GM12872 (cell line): ENCODE measurements around the gene DCP2.

Source experiments
- CTCF ChIP-seq: IDR thresholded peaks from 3 replicates; pipeline ENCODE4 v1.5.1; 2011; ENCODE audit warnings: low read depth, mild to moderate bottlenecking, low read length, moderate library complexity; ENCODE audit not compliant: insufficient read depth

DCP2 gene

GRCh38 chr5:112983363-112983762 is 6.8 kb downstream of the DCP2 start:
- TF ChIP-seq CTCF = no peak

DNA sequence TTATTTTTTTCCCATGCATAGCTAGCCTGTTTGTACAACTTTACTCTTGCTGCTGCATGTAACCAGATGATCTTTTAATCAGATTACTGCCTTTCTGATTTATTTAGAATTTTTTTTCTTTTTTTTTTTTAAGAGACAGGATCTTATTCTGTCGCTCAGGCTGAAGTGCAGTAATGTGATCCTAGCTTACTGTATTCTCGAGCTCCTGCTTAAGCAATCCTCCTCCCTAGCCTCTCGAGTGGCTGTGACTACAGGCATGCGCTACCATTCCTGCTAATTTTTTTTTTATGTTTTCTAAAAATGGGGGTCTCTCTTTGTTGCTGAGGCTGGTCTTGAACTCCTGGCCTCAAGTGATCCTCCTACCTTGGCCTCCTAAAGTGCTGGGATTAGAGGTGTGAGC is 9.6 kb downstream of the DCP2 start:
- TF ChIP-seq CTCF = no peak

DNA sequence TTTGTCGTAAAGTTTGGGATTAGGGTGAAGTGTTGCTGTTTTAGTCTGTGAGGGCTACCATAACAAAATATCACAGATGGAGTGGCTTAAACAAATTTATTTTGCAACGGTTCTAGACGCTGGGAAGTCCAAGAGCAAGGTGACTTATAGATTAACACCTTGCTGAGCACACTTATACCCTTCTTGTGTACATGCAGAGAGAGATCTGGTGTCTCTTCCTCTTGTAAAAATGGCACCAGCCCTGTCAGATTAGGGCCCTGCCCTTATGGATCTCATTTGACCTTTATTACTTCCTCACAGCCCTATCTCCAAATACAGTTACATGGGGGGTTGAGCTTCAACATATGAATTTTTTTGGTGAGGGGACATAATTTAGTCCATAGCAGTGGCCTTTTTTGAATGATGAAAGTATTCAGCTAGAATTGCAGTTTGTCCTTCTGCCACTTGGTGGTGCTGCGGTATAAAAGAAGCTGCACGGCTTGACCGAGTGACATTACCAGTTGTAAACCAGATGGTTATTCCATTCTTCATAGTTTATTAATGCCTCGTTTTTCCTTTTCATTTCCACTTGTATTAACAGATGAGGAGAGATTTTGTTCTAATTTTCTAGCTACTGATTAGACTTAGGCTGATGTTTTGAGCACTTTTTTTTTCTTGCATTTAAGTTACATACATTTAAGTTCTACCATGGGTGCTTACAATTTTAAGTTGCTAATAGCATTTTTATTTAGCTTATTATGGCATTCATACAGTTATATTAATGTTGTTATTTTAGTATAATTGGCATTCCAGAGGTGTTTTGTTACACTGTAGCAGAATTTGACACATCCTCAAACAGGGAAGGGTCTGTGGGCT is 19.4 kb downstream of the DCP2 start:
- peak; percentile 86 for TF ChIP-seq CTCF

- no peak for TF ChIP-seq CTCF
Measured at GRCh38 chr5:112996830-112997374, 20.3 kb downstream of the DCP2 start.

DNA sequence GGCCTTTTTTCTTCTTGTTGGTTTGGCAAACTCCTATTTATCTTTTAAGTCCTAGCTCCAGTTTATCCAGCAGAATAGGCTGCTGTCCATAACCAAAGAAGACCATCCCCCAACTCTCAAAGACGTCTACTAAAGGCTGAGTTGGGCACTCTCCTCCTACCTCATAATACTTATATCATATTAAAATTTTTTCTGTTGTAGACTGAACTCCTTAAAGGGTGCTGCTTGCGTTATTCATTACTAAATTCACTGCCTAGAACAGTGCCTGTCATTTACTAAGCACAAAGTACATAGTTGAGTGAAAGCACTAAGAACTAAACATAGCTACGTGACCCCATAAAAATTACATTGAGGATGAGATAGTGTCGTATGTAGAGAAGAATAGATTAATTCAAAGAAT is 21.7 kb downstream of the DCP2 start:
- no peak for TF ChIP-seq CTCF

DNA sequence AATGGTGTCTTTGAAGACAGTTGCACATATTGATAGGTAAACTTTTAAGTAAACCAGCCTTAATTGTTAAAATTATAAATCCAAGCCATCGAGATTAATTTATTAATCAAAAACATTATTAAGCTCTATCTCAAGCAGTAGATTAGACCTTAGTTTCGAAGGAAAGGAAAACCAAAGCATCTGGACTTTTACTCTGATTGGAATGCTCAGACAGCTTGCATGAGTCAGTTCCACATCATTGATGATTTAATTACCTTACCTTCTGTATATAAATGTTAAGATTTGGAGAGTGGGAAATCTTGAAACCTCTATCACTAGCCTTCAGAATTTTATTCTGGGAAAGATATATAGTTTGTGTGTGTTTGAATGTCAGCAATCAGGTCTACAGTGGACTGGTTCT is 23.9 kb downstream of the DCP2 start:
- no peak for TF ChIP-seq CTCF

DNA sequence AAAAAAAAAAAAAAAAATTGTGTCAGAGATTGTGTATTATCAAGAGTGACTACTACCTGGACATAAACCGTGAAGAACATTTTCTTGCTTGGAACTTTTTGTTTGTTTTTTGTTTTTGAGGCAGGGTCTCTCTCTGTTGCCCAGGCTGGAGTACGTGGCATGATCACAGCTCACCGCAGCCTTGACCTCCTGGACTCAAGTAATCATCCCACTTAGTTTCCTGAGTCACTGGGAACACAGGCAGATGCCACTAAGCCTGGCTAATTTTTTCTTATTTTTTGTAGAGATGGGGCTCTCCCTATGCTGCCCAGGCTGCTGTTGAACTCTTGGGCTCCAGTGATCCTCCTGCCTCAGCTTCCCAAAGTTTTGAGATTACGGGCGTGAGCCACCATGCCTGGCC is 25.8 kb downstream of the DCP2 start:
- no peak for TF ChIP-seq CTCF
